K562 (cell line): Measurements from ENCODE around the gene RUSC2. TPM values are rescaled to one million over a fixed set of nuclear protein-coding genes. Genes with fewer than 3 reads are reported as not detected.

ENCODE experiments used
- CBFA2T3 ChIP-seq: fragments of 450-650 bp; IDR thresholded peaks from 2 replicates; pipeline ENCODE4 v1.6.1; 2017
- CREB1 ChIP-seq, 2 experiments: sonication (generic) in 1 of 2; formaldehyde crosslinking in 1 of 2; IDR thresholded peaks; 2 replicates each; pipeline versions ENCODE4 v1.6.1 to v1.8.0; 2012 to 2022; ENCODE audit warnings: inconsistent platforms in 1 of 2, mild to moderate bottlenecking in 1 of 2, missing genetic modification reagents in 1 of 2, moderate library complexity in 1 of 2
- DEAF1 ChIP-seq: fragments of 450-650 bp; formaldehyde crosslinking; IDR thresholded peaks from 2 replicates; pipeline ENCODE4 v1.4.0; 2020; ENCODE audit warnings: mild to moderate bottlenecking, moderate library complexity
- EWSR1 ChIP-seq: fragments of 450-650 bp; IDR thresholded peaks from 2 replicates; pipeline ENCODE4 v1.6.1; 2018; ENCODE audit warnings: borderline replicate concordance, mild to moderate bottlenecking, low read depth, moderate library complexity; ENCODE audit not compliant: partially characterized antibody
- EZH2 ChIP-seq: IDR thresholded peaks from 2 replicates; pipeline ENCODE4 v1.6.1; 2012; ENCODE audit warnings: low read depth, mild to moderate bottlenecking, inconsistent platforms, low read length, borderline replicate concordance
- PHF8 ChIP-seq: fragments of 200-600 bp; sonication (generic); IDR thresholded peaks from 2 replicates; pipeline ENCODE4 v1.6.1; 2012; ENCODE audit warnings: mixed run types, mild to moderate bottlenecking, inconsistent platforms, low read length, moderate library complexity, borderline replicate concordance
- ZBTB11 ChIP-seq, 3 experiments: fragments of 200-800 bp in 1 of 3; fragments of 250-450 bp in 1 of 3; fragments of 450-650 bp in 1 of 3; sonication (Bioruptor Pico) in 1 of 3; sonication (Bioruptor generic) in 1 of 3; formaldehyde crosslinking in 1 of 3; IDR thresholded peaks; 2 replicates each; pipeline versions ENCODE4 v1.6.1 to v1.8.0; 2016 to 2022; ENCODE audit warnings: mild to moderate bottlenecking in 2 of 3, missing genetic modification characterization in 2 of 3, missing compliant biosample characterization in 1 of 3, moderate library complexity in 1 of 3
- ZNF639 ChIP-seq, 2 experiments: fragments of 200-800 bp in 1 of 2; sonication (Bioruptor generic) in 1 of 2; sonication (generic) in 1 of 2; formaldehyde crosslinking in 1 of 2; IDR thresholded peaks in 1 of 2; conservative IDR thresholded peaks in 1 of 2; 2 replicates each; pipeline versions ENCODE4 v1.5.0 to v1.6.1; 2016 to 2020; ENCODE audit warnings: missing compliant biosample characterization in 1 of 2, missing genetic modification characterization in 1 of 2, missing genetic modification reagents in 1 of 2
- polyA plus RNA-seq, 8 experiments: library from polyadenylated mRNA; depleted of rRNA in 4 of 8; stranded (reverse) in 5 of 8; unstranded in 3 of 8; fragments of >200 nt; fragmentation: Nextera tagmentation in 2 of 8; fragmentation: Illumina TruSeq in 1 of 8; extraction: Ambion mirVana in 2 of 8; extraction: Trizol in 1 of 8; gene quantifications; 2 replicates each; pipeline versions ENCODE4 v1.2.1 to v1.2.3, GENCODE V29; 2011 to 2014; ENCODE audit warnings: inconsistent platforms in 1 of 8, missing spikeins in 1 of 8
- total RNA-seq, 7 experiments: library from RNA; depleted of rRNA in 6 of 7; stranded (reverse); fragments of >200 nt in 6 of 7; fragmentation: Illumina TruSeq in 2 of 7; extraction: Trizol in 2 of 7; gene quantifications; 2 replicates each; pipeline versions ENCODE4 v1.2.1 to v1.2.3, GENCODE V29; 2011 to 2021; ENCODE audit warnings: low replicate concordance in 1 of 7

Gene RUSC2
- total and polyA plus RNA-seq, 9 of the 15 experiments (the other 6 are each of a cell fraction or from before 2014, with no cell fraction given) = 0.08 to 12.8 (median 3.1) TPM

- TF ChIP-seq CREB1 (IDR thresholded peaks at IDR 0.05) (no peak), CREB1 (CRISPR knock-in tag; IDR thresholded peaks at IDR 0.05) (peak; percentile 54; the same call in 1 of the 2 replicates), PHF8 (peak; percentile 59; the same call in 1 of the 2 replicates), DEAF1 (CRISPR knock-in tag) (0 out of 2 replicates have a peak, but pooled peaks have one; percentile 30), ZNF639 (CRISPR knock-in tag; conservative IDR thresholded peaks at IDR 0.05 in 1 of 2, IDR thresholded peaks at IDR 0.05 in 1 of 2) (peak in 1 of 2 experiments; percentile 60; a peak in 1 of 4 replicates), EZH2 (no peak), CBFA2T3 (peak; percentile 9; the same call in 1 of the 2 replicates), ZBTB11 (CRISPR knock-in tag; IDR thresholded peaks at IDR 0.05) (peak in 1 of 3 experiments; percentile 65; a peak in 2 of 6 replicates), EWSR1 (no peak)
These were observed at the start of gene RUSC2 (continued) for GRCh38 chr9:35489313-35490154.
